Stimulated activated CD4-positive, alpha-beta T cell treated with anti-CD3 and anti-CD28 coated beads, Interleukin-4, amount 100 ng/mL, for 24 hours (primary cell): ENCODE data around the gene SCCPDH.
"Not testable (repeated sequence)": the region's sequence is repeated elsewhere in the genome, so short reads cannot be mapped to it uniquely, and the experiment has no call there.

ENCODE experiments used
- DNase-seq: peaks from one replicate; pipeline ENCODE4 v3.0.0-alpha.2; 2020

The SCCPDH gene

DNA sequence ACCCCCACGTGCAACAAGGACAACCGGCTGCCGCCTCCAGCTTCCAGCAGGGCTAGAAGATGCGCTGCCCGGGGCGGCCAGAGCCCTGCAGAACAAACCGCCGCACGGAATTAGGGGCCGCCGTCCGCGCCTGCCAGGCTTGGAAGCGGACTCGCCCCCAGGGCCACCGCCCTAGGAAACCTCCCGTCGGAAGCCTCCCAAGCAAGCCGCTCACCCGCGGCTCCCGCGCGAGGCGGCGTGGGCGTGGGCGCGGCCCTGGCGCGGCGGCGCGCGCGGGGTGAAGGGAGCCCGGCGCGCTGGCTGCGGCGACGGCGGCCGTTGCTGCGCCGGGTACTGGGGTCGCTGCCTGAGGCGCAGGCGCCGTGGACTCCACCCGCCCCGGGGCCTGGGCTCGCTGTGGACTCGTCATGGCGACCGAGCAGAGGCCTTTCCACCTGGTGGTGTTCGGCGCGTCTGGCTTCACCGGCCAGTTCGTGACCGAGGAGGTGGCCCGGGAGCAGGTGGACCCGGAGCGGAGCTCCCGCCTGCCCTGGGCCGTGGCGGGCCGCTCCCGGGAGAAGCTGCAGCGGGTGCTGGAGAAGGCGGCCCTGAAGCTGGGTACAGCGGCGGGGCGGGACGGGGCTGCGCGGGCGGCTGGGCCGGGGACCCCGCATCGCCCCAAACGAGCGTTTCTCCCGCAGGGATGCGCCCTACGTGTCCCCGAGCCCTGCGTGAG, at the start of gene SCCPDH:
Gene SCCPDH, plus strand, starts transcription at position 394 of the 715 bp plus-strand sequence. Its CDS starts 14 bp downstream, at position 408.
- DNase-seq, result peak; percentile 72

- DNase-seq, result no peak
Observed at GRCh38 chr1:246677842-246678241, 46.4 kb upstream of the SCCPDH start.

GRCh38 chr1:246678816-246679793, 45.1 kb upstream of the SCCPDH start:
- DNase-seq, result no peak

- no peak for DNase-seq
Observed at GRCh38 chr1:246679794-246680177, 44.4 kb upstream of the SCCPDH start.

GRCh38 chr1:246680190-246680589, 44.0 kb upstream of the SCCPDH start:
- no peak for DNase-seq

- DNase-seq, result no peak
Observed at GRCh38 chr1:246680696-246681130, 43.5 kb upstream of the SCCPDH start.

- DNase-seq, result no peak
Observed at GRCh38 chr1:246681900-246682895, 42.0 kb upstream of the SCCPDH start.

DNA sequence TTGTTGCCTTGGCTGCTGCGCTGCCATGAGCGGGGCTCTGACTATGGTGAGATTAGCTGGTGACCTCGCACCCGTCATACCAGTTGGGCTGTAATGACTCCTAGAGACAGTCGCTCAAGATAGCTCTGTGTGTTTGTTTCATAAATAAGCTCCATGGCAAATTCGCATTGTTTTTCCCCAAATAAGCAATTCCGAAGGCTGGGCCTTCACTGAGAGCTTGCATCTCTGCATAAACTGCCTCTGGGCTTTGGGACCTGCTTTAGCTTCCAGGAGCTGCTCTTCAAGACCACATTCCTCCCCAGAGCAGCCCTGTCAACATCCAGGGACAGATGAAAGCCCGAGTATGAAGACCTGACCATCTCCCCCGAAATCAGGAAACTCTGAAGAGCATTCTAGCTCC, 40.7 kb upstream of the SCCPDH start:
- no peak for DNase-seq

GRCh38 chr1:246687002-246687401, 37.2 kb upstream of the SCCPDH start:
- DNase-seq, result no peak

DNA sequence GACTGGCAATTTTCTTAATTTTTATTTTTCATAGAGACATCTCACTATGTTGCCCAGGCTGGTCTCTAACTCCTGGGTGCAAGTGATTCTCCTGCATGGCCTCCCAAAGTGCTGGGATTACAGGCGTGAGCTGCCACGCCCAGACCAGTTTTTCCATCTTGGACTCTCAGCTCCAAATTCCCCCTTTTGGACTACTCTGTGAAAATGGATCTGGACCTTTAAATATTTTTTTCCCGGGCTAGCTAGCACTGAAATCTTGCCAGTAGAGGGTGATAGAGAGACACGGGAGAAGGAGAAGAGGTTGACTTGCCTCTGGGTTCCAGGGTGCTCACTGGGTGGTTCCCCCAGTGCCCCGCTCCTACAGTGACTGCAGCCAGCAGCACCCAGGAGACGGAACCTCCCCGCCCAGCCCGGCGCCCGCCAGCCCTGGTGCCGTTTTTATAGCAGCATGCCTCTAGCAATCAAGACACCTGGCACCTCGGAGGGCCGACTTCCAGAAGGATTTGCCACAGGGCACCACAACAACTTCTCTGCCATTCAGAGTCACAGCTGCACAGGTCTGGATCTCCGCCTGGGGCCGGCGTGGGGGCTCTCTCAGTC, 34.7 kb upstream of the SCCPDH start:
- peak; percentile 36 for DNase-seq

- no peak for DNase-seq
Observed at GRCh38 chr1:246690100-246690499, 34.1 kb upstream of the SCCPDH start.

DNA sequence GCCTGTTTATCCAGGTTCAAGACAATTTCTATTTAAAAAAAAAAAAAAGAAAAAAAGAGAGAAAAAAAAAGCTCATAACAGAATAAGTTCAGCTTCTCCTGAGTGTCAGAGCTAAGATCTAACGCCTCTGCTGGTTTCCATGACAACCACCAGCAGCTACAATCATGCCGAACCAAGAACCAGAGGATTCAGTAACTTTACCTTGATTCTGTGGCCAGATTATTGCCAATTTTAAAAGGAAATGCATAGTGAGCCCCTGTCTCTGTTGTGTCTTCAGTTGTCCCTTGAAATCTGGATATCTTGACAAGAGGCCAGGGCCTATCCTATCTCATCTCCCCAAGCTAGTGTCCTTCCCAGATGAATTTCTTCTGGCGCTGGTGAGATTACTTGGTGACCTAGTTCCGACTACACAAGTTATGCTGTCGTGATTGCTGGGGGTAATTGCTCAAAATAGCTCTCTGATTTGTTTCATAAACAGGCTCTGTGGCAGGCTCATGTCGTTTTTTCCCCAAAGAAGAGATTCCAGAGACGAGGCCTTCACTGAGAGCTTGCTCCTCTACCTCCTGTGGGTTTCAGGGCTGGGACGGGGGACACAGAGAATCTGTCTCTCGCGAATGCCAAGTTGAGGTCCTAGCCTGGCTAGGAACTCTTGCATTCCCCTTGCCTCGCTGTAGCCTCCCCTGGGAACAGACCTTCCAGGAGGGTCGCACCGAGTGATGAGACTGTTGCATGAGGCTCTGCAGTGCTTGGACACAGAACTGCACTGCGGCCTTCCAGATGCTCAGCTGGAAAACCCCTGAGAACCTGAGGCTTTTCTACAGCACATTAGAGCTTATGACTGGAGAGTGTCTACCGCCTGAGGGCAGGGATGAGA, 32.4 kb upstream of the SCCPDH start:
- no peak for DNase-seq

DNA sequence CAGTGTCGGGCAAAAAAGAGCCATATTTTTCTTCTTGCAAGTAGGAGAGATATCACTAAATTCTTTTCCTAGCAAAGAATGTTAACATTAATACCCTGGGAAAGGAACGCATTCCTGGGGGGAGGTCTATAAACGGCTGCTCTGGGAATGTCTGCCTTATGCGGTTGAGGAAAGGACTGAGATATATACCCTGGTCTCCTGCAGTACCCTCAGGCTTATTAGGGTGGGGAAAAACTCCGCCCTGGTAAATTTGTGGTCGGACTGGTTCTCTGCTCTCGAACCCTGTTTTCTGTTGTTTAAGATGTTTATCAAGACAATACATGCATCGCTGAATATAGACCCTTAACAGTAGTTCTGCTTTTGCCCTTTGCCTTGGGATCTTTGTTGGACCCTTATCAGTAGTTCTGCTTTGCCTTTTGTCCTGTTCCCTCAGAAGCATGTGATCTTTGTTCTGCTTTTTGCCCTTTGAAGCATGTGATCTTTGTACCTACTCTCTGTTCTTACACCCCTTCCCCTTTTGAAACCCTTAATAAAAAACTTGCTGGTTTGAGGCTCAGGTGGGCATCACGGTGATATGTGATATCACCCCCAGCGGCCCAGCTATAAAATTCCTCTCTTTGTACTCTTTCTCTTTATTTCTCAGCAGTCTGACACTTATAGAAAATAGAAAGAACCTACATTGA, 29.9 kb upstream of the SCCPDH start:
- not testable (repeated sequence) for DNase-seq

DNA sequence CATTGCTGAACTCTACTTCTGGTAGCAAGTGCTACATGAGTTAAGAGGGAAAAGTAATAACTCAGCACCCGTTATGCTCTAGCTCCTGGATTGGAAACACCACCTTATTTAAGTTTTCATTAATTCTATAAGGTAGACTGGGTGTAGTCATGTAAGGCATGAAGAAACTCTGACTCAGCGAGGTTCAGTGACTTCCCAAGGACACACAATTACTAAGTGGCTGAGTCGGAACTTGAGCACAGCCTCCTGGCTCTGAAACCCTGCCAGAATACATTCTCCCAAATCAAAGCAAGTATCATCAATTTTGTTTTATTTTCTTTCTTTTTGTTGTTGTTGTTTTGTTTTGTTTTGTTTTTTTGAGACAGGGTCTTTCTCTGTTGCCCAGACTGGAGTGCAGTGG, 29.1 kb upstream of the SCCPDH start:
- DNase-seq, result no peak

DNA sequence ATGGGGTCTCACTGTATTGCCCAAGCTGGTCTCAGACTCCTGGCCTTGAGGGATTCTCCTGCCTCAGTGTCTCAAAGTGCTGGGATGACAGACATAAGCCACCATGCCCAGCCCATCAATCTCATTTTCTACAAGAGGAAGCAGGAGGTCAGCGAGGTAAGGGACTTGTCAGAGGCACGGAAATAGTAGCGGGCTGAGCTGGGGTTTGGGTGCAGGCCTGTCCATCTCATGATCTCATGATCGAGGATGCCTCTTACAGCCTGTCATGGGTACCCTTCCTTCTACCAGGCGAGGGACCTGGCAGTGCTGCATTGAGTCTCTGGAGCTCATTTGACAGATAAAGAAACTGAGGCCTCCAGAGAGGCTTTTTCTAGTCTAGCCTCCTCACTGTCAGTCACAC, 28.5 kb upstream of the SCCPDH start:
- no peak for DNase-seq

- no peak for DNase-seq
Observed at GRCh38 chr1:246698466-246699094, 25.6 kb upstream of the SCCPDH start.

- peak; percentile 84 for DNase-seq
Observed at GRCh38 chr1:246699095-246699735, 25.0 kb upstream of the SCCPDH start.

DNA sequence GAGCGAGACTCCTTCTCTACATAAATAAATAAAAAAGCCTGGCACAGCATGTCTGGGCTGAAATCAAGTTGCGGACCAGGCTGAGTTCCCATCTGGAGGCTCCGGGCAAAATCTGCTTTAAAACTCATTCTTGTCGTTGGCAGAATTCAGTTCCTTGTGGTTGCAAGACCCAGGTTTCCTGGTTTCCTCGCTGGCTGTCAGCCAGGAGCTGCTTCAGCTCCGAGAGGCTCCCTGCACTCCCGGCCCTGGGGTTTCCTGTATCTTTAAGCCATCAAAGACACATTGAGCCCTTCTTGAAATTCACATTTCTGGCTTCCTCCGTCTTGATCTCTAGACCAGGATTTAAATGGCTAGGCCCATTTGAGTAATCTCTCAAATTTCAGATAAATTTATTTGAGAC, 20.6 kb upstream of the SCCPDH start:
- no peak for DNase-seq

DNA sequence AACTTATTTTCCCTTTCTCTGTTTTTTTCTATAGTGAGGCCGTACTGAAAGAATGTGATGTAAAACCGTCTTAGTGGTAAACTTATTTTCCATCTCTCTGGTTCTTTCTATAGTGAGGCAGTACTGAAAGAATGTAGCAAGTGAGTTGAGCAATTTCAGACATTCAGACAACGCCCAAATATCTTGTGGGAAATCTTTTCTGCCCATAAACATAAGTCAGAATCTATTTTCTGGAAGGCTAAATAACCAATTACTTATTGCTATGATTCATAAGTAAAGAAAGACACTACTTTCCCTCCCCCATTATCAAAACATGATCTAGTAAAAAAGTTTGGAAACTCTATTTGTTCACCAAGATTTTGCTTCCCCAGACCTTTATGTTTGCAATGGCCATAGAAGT, 18.8 kb upstream of the SCCPDH start:
- DNase-seq, result no peak

DNA sequence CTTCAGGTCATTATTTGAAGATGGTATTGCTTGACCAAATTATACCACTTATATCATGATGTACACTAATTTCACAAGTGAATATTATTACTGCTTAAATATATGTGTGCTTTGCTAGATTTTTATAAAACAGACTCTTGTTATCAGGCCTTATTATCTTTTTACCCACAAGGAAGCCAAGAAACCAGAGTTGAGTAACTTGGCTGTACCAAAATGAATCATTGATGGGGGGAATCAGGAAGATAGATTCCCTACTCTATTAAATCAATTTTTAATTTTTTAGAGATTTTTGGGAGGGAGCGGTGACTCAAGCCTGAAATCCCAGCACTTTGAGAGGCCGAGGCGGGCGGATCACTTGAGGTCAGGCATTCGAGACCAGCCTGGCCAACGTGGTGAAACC, 16.0 kb upstream of the SCCPDH start:
- DNase-seq, result no peak
